ENCODE data around the gene DIDO1.
"Not testable (repeated sequence)": the region's sequence is repeated elsewhere in the genome, so short reads cannot be mapped to it uniquely, and the experiment has no call there.

Gene DIDO1

DNA sequence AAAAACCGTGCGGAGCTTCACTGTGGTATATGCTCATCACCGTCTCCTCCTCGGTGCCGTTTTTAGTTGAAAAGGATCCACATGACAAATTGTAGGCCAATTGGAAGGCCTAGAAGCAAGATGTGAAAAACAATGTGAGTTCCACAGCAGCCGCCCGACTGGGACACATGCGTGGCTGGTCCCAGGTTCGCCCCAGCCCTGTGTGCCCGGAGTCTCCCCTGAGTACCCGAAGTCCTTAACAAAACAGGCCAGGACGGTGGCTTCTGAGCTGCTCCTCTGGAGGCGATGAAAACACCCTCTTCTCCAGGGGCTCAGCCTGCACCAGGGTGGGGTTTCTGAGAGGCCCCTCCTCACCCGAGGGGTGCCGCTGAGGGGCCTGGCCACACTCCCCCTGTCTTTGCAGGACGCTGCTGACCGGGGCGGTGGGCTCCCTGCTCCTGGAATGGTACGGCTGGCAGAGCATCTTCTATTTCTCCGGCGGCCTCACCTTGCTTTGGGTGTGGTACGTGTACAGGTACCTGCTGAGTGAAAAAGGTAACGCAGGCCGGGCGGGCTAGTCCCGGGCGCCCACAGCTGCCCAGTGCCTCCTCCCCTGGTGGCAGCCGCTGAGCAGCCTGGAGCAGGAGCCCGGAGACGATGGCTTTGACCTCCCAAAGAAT, 36.0 kb upstream of the DIDO1 start:
- no peak for DNase-seq

- DNase-seq: no peak
Observed at GRCh38 chr20:62961799-62962198, 35.5 kb upstream of the DIDO1 start.

DNA sequence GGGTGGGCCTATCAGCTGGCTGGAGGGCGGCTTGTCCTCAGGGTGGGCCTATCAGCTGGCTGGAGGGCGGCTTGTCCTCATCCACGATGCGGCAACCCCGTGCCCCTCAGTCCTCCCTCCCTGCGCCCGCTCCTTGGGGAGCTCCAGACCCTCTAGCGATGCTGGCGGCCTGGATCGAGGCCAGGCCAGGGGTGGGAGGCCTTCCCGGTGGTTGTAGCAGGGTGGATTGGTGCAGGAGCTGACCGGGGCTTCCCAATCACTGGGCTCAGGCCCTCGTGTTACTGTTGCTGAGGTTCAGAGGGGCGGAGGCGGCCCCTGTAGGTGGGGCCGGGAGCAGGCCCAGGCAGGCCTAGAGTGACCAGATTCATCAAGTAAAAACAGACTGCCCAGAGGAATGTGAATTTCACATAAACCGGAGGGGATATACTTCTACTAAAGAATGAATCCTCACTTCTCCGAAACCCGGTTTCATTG, 35.0 kb upstream of the DIDO1 start:
- no peak for DNase-seq

DNA sequence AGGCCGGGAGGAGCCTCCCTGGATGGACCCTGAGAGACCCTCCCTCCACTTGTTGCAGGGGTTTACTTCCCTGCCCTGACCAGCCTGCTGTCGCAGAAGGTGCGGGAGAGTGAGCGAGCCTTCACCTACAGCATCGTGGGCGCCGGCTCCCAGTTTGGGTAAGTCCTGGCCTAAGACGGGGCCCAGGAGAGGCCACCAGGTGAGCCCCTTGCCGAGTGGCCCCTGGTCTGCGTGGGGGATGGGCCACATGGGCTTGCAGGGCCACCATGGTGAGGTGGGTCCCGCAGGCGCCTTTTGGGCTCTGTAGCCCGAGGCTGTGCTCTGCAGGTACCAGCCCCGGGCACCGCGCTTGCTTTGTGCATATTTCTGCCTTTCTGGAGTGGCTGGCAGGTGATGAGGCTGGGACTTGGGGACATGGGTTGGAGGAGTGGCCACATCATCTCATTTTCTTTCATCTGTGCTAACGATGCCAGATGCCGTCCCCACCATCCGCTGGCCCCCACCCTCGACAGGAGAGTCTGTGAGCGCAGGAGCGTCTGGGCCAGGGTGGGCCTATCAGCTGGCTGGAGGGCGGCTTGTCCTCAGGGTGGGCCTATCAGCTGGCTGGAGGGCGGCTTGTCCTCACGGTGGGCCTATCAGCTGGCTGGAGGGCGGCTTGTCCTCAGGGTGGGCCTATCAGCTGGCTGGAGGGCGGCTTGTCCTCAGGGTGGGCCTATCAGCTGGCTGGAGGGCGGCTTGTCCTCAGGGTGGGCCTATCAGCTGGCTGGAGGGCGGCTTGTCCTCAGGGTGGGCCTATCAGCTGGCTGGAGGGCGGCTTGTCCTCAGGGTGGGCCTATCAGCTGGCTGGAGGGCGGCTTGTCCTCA, 34.4 kb upstream of the DIDO1 start:
- not testable (repeated sequence) for DNase-seq

DNA sequence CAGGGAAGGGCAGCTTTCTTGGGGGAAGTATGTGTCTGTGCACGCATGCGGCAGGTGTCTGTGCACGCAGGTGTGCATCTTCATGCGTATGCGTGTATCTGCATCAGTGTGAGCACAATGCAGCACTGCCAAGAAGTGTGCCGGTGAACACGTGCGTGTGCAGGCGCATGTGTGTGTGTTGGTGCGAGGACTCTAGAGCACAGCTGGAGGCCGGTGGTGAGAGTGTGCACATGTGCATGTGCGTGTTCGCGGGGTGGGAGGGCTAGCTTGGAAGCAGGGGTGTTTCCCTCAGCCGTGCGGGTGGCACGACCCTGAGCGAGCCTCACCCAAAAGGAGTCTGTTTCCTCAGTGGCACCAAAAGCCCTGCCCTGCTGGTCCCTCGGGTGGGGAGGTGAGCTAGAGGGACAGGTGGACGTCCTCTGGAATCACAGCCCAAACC, 33.7 kb upstream of the DIDO1 start:
- no peak for DNase-seq

GRCh38 chr20:62959101-62959971, 33.0 kb upstream of the DIDO1 start:
- DNase-seq: no peak

- no peak for DNase-seq
Observed at GRCh38 chr20:62958388-62959100, 32.2 kb upstream of the DIDO1 start.

DNA sequence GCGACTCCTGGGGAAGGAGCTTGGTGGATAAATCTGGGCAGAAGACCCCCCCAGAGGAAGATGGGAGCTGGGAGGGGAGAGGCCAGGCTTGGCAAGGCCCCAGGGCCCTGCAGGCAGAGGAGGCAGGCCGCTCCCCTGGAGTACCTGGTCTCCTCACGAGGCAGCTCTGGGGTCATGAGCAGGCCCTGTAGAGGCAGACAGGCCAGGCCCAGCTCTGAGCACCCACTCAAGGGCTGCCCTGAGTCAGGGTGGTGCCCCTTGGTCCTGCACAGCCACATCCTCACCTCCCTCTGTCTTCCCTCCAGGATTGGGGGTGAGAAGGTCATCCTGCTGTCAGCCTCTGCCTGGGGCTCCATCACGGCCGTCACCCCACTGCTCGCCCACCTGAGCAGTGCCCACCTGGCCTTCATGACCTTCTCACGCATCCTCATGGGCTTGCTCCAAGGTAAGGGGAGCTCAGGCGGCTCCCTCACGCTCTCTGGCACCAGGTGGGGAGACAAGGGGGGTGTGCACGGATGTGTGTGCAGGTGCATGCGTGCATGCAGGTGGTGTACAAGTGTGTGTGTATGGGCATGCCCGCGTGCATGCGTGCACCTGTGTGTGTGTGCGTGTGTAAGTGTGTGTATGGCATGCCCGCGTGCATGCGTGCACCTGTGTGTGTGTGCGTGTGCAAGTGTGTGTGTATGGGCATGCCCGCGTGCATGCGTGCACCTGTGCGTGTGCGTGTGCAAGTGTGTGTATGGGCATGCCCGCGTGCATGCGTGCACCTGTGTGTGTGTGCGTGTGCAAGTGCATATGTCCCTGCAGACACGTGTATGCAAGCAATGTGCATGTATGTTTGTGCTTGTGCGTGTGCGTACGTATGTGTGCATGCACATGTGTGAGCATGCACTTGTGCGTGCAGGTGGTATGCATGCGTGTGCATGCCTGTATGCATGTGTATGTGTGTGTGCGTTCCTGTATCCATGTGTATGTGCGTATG, 31.1 kb upstream of the DIDO1 start:
- DNase-seq: no peak

DNA sequence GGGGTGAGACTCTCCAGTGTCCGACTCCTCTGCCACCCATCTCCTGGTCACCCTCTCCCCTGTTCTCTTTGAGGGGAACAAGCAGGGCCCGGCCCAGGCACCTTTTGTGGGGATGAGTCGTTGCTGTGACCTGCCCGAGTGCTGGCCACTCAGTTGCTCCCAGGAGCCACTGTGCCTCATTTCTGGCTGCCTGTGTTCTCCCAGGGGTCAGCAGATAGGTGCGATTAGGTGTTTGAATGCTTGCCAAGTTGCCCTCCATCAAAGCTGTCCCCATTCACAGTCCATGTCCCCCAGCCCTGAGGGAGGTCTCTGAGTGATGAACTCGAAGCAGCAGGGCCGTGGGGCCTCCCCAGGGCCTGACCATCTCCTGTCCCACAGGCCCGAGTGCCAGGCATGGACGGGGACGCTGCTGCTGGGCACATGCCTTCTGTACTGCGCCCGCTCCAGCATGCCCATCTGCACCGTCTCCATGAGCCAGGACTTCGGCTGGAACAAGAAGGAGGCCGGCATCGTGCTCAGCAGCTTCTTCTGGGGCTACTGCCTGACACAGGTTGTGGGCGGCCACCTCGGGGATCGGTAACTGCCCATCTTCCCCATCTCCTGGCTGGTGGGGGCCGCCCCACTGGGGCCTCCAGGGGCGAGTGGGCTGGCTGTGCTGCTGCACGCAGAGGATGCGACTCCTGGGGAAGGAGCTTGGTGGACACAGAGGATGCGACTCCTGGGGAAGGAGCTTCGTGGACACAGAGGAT, 30.3 kb upstream of the DIDO1 start:
- DNase-seq: no peak

GRCh38 chr20:62955519-62956386, 29.4 kb upstream of the DIDO1 start:
- DNase-seq: no peak

DNA sequence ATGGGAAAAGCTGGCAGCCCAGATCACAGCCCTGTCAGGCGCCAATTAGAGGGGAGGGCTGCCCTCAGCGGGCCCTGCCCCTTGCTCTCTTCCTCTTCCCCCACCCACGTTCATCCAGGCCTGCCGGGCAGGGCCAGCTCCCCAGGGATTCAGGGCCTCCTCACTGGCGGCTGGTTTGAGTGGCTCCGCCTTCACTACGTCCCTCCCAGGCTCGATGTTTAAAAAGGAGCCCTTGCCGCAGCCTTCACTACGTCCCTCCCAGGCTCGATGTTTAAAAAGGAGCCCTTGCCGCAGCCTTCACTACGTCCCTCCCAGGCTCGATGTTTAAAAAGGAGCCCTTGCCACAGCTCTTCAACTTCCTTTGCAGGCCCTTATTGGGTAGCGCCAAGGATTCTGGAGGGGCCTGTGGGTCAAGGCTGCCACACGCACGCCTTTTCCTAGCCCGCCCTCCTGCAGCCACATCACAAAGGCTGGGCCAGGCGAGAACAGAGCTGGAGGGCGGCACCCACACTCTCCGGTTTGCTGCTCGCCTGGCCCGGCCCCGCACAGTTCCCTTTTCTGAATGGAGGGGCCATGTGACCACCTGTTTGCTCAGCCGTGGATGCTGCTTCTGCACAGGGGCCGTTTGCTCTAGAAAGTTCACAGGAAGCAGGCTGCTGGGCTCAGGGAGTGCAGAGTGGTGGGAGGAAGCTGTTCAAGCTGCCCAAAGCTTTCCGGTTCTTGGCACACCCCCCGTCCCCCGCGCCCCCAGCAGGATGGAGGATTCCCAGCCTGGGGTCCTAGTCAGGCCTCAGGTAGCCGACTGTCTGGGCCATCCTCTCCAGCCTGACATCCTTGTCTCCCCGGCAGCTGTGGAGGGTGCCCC, 27.8 kb upstream of the DIDO1 start:
- DNase-seq: peak; percentile 13

DNA sequence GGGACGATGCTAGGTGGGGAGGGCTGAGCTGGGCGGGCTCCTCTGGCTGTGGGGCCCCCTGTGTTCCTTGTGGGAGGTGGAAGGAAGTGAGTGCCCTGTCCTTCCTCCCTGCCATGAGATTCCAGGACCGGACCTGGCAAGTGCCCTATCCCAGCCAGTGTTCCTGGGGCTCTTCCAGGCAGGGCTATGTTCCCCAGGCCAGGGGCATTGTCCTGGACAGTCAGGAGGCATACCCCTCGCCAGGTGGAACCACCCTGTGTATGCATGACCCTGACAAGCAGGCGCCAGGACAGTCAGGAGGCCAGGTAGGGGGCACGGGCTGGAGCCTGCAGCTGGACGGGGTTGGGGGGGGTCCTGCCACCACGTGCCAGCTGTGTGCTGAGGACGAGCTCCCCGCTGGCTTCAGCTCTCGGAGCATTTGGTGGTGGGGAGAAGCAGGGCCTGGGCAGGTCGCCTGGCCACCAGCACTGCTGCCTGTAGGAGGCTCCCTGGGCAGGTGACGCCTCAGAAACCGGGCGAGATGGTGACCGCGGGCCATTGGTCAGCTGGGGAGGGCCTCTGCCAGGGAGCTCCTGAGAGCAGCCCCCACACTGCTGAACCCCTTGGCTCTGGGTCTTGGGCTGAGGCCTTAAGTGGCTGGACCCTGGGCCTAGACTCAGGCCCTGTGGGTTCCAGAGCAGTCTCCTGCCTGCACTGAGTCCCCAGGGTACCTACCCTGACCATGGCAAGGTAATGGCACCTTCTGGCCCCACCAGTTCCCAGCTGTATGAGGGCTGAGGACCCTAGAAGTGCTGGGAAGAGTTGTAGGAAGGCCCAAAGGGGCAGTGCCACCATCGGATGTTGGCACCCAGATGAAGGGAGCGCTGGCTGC, 26.9 kb upstream of the DIDO1 start:
- DNase-seq: no peak

DNA sequence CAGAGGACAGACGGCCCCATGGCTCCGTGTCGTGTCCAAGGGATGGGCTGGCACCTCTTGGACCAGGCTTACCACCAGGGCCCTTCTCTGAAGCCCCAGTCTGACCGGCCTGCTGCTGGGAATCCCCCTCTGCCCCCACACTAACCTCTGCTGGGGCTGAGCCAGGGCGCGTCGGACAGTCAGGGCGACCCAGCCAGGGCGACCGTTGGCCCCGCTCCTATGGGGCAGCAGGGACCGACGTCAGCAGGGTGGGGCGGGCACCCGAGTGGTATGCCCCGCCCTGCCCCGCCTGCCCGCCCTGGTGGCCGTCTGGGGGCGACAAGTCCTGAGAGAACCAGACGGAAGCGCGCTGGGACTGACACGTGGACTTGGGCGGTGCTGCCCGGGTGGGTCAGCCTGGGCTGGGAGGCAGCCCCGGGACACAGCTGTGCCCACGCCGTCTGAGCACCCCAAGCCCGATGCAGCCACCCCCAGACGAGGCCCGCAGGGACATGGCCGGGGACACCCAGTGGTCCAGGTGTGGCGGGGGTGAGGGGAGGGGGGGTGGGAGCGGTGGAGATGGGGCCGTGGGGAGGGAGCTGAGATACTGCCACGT, 26.2 kb upstream of the DIDO1 start, which contains the start of gene SLC17A9:
Gene SLC17A9, plus strand, starts transcription at position 337 of the 595 bp plus-strand sequence. Its CDS starts 122 bp downstream, at position 459.
- DNase-seq: no peak

GRCh38 chr20:62951896-62952372, 25.6 kb upstream of the DIDO1 start:
- DNase-seq: no peak

GRCh38 chr20:62951143-62951895, 25.0 kb upstream of the DIDO1 start:
- no peak for DNase-seq

GRCh38 chr20:62950741-62951140, 24.4 kb upstream of the DIDO1 start:
- DNase-seq: no peak

Measured in NCI-H187 treated with DMSO at 0.1 percent for 48 hours (cell line).